ENCODE data around the gene WFDC2. TPM values are rescaled to one million over a fixed set of nuclear protein-coding genes. Genes with fewer than 3 reads are reported as not detected.

WFDC2 gene
- total and polyA plus RNA-seq, 2 experiments from 2014 or later = not detected

GRCh38 chr20:45462711-45463509 lies 6.6 kb upstream of the WFDC2 start:
- WGBS, 2 experiments (ENCODE audit: low coverage in 1 of 2, low lambda C conversion rate in 2 of 2, missing lambda C conversion rate in 2 of 2) = 52 to 59% methylated on average over 6 of the region's 6 CpGs
- no peak overlapping the region for H3K4me3 ChIP-seq
- H3K27me3 ChIP-seq (replicated peaks; ENCODE audit: insufficient read depth) = peaks cover 82% of the 10 kb centered on the region
- H3K79me2 ChIP-seq (ENCODE audit: insufficient read depth) = no peaks in the 10 kb centered on the region
- H4K20me1 ChIP-seq (ENCODE audit: insufficient read depth) = no peaks in the 10 kb centered on the region
- H3K9ac ChIP-seq = no peak overlapping the region
- H3K36me3 ChIP-seq (ENCODE audit: low read depth) = no peaks in the 10 kb centered on the region
- no peaks in the 10 kb centered on the region for H3K9me2 ChIP-seq (ENCODE audit: insufficient read depth)
- no peaks in the 10 kb centered on the region for H3K9me3 ChIP-seq (ENCODE audit: low read depth)
- no peaks in the 10 kb centered on the region for H3K4me1 ChIP-seq (ENCODE audit: insufficient read depth)
- TF ChIP-seq EZH2 (IDR thresholded peaks at IDR 0.05; ENCODE audit: insufficient read depth, poor library complexity, severe bottlenecking) (no peak), EZH2phosphoT487 (IDR thresholded peaks at IDR 0.05; ENCODE audit: insufficient read depth, low read depth) (no peak)
- in situ Hi-C loops (cut with MboI) = loop anchor here (25.0 kb wide), 1 partner anchor 299 kb away; no protein-coding TSS in a partner anchor
- H3F3A ChIP-seq (ENCODE audit: insufficient read depth) = no peaks in the 10 kb centered on the region
- no peak overlapping the region for H3K27ac ChIP-seq
- H3K4me2 ChIP-seq (ENCODE audit: unreplicated experiment) = no peak overlapping the region
- no peak for DNase-seq
- H2AFZ ChIP-seq = no peak overlapping the region

DNA sequence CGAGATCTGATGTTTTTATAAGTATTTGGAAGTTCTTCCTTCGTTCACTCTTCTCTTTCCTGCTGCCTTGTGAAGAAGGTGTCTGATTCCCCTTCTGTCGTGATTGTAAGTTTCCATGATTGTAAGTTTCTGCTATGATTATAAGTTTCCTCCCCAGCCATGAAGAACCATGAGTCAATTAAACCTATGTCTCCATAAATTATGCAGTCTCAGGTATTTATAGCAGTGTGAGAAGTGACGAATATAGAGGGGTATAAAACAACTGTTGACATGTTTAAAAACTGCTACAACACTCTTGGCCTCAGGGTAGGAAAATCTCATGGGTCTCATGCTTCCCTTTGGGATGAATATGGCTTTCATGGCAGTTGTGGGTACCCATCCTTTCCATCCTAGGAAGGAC lies 5.8 kb upstream of the WFDC2 start:
- H4K20me1 ChIP-seq (ENCODE audit: insufficient read depth) = no peaks in the 10 kb centered on the region
- in situ Hi-C loops (cut with MboI) = loop anchor here (25.0 kb wide), 1 partner anchor 299 kb away; no protein-coding TSS in a partner anchor
- no peak overlapping the region for H3K4me2 ChIP-seq (ENCODE audit: unreplicated experiment)
- no peaks in the 10 kb centered on the region for H3F3A ChIP-seq (ENCODE audit: insufficient read depth)
- 16 to 17% methylated on average over 4 of the region's 4 CpGs for WGBS, 2 experiments (ENCODE audit: low coverage in 1 of 2, low lambda C conversion rate in 2 of 2, missing lambda C conversion rate in 2 of 2)
- H3K36me3 ChIP-seq (ENCODE audit: low read depth) = no peaks in the 10 kb centered on the region
- no peak overlapping the region for H2AFZ ChIP-seq
- DNase-seq = no peak
- no peak overlapping the region for H3K27ac ChIP-seq
- no peak overlapping the region for H3K9ac ChIP-seq
- no peaks in the 10 kb centered on the region for H3K9me2 ChIP-seq (ENCODE audit: insufficient read depth)
- H3K27me3 ChIP-seq (replicated peaks; ENCODE audit: insufficient read depth) = peaks cover 87% of the 10 kb centered on the region
- H3K4me1 ChIP-seq (ENCODE audit: insufficient read depth) = no peaks in the 10 kb centered on the region
- no peak overlapping the region for H3K4me3 ChIP-seq
- H3K79me2 ChIP-seq (ENCODE audit: insufficient read depth) = no peaks in the 10 kb centered on the region
- no peaks in the 10 kb centered on the region for H3K9me3 ChIP-seq (ENCODE audit: low read depth)
- TF ChIP-seq EZH2 (IDR thresholded peaks at IDR 0.05; ENCODE audit: insufficient read depth, poor library complexity, severe bottlenecking) (no peak), EZH2phosphoT487 (IDR thresholded peaks at IDR 0.05; ENCODE audit: insufficient read depth, low read depth) (no peak)

DNA sequence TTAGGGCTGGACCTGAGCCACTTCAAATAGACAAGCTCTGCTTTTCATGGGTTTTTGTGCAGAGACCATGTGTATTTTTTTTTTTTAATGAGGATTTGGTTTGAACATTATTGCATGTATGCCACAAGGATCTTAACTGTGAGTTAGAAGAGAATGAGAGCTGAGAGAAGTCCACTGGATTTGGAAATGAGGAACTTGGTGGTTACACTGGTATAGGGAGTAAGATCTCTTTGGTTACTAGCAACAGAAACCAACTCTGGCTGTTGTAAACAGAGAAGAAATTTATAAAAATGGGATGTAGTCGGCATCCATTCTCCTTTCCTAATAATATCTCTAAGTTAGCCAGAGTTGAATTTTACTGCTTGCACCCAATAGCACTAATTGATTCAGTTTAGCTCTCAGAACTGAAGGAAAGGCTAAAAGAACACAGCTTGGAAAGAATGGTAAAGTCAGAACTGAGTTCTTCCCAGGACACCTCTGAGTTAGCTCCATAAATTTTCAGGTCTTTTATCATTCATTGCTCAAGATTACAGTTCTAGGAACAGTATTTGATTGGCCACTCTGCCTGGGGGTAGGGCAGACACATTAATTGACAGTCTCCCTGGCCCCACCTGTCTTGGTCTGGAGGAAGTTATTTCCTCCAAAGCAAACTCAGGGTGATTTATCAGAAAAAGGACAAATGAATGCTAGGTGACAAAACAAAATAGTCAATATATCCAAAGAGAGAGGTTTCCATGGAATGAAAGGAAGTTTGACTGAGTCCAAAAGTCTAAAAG lies 3.9 kb upstream of the WFDC2 start:
- in situ Hi-C loops (cut with MboI) = loop anchor here (25.0 kb wide), 1 partner anchor 297 kb away; no protein-coding TSS in a partner anchor
- no peaks in the 10 kb centered on the region for H3K36me3 ChIP-seq (ENCODE audit: low read depth)
- peaks cover 87% of the 10 kb centered on the region for H3K27me3 ChIP-seq (replicated peaks; ENCODE audit: insufficient read depth)
- no peak overlapping the region for H3K4me2 ChIP-seq (ENCODE audit: unreplicated experiment)
- TF ChIP-seq EZH2phosphoT487 (IDR thresholded peaks at IDR 0.05; ENCODE audit: insufficient read depth, low read depth) (no peak), EZH2 (IDR thresholded peaks at IDR 0.05; ENCODE audit: insufficient read depth, poor library complexity, severe bottlenecking) (no peak)
- WGBS, 2 experiments (ENCODE audit: low coverage in 1 of 2, low lambda C conversion rate in 2 of 2, missing lambda C conversion rate in 2 of 2) = 26 to 43% methylated on average over 1 of the region's 1 CpG
- no peak overlapping the region for H3K27ac ChIP-seq
- H3F3A ChIP-seq (ENCODE audit: insufficient read depth) = no peaks in the 10 kb centered on the region
- no peaks in the 10 kb centered on the region for H3K9me3 ChIP-seq (ENCODE audit: low read depth)
- H3K4me3 ChIP-seq = no peak overlapping the region
- no peaks in the 10 kb centered on the region for H3K9me2 ChIP-seq (ENCODE audit: insufficient read depth)
- H3K79me2 ChIP-seq (ENCODE audit: insufficient read depth) = no peaks in the 10 kb centered on the region
- no peak overlapping the region for H2AFZ ChIP-seq
- H3K9ac ChIP-seq = no peak overlapping the region
- H3K4me1 ChIP-seq (ENCODE audit: insufficient read depth) = no peaks in the 10 kb centered on the region
- H4K20me1 ChIP-seq (ENCODE audit: insufficient read depth) = no peaks in the 10 kb centered on the region
- DNase-seq = no peak

GRCh38 chr20:45467172-45467571 lies 2.4 kb upstream of the WFDC2 start:
- Histone ChIP-seq H3K79me2 (ENCODE audit: insufficient read depth) (no peaks in the 10 kb centered on the region), H3K9me3 (ENCODE audit: low read depth) (no peaks in the 10 kb centered on the region), H4K20me1 (ENCODE audit: insufficient read depth) (no peaks in the 10 kb centered on the region), H3K4me1 (ENCODE audit: insufficient read depth) (no peaks in the 10 kb centered on the region), H3F3A (ENCODE audit: insufficient read depth) (no peaks in the 10 kb centered on the region), H3K27ac (no peak overlapping the region), H2AFZ (no peak overlapping the region), H3K27me3 (replicated peaks; ENCODE audit: insufficient read depth) (peaks cover 88% of the 10 kb centered on the region), H3K9ac (no peak overlapping the region), H3K4me2 (ENCODE audit: unreplicated experiment) (no peak overlapping the region), H3K4me3 (no peak overlapping the region), H3K9me2 (ENCODE audit: insufficient read depth) (no peaks in the 10 kb centered on the region), H3K36me3 (ENCODE audit: low read depth) (no peaks in the 10 kb centered on the region)
- no peak for DNase-seq
- WGBS, 2 experiments (ENCODE audit: low coverage in 1 of 2, low lambda C conversion rate in 2 of 2, missing lambda C conversion rate in 2 of 2) = 70 to 74% methylated on average over 5 to 6 of the region's 6 CpGs
- no peak for TF ChIP-seq EZH2 (IDR thresholded peaks at IDR 0.05; ENCODE audit: insufficient read depth, poor library complexity, severe bottlenecking)
- TF ChIP-seq EZH2phosphoT487 (IDR thresholded peaks at IDR 0.05; ENCODE audit: insufficient read depth, low read depth) = no peak
- in situ Hi-C loops (cut with MboI) = loop anchor here (25.0 kb wide), 1 partner anchor 295 kb away; no protein-coding TSS in a partner anchor

Data from GM23248 (cell line).